NT2/D1 (cell line): ENCODE measurements around the gene INPP4B.

Experiments
- YY1 ChIP-seq: IDR thresholded peaks from 2 replicates; pipeline ENCODE4 v1.6.1; 2011; ENCODE audit not compliant: insufficient read length, insufficient read depth
- ZNF274 ChIP-seq: IDR thresholded peaks from 2 replicates; pipeline ENCODE4 v1.6.1; 2011; ENCODE audit warnings: mild to moderate bottlenecking, low read depth, low read length

- TF ChIP-seq YY1 (no peak), ZNF274 (no peak)
Observed at GRCh38 chr4:142844782-142845181, 1.3 kb downstream of the INPP4B start.
